GM19324 (cell line): Measurements from ENCODE around the gene USP54.

Experiments
- ATAC-seq: cut with Tn5 transposase; IDR thresholded peaks from one replicate; pipeline ENCODE4 v1.9.1; 2021; ENCODE audit warnings: mild to moderate bottlenecking, moderate library complexity; ENCODE audit not compliant: unreplicated experiment, low FRiP score

The USP54 gene

GRCh38 chr10:73534857-73535256 lies 56.3 kb downstream of the USP54 start:
- ATAC-seq, result no peak

- no peak for ATAC-seq
These were observed 61.9 kb downstream of the USP54 start for GRCh38 chr10:73529089-73529832.

GRCh38 chr10:73522263-73522662 lies 68.9 kb downstream of the USP54 start:
- ATAC-seq, result no peak

- no peak for ATAC-seq
These were observed 71.8 kb downstream of the USP54 start for GRCh38 chr10:73519336-73519735.

- no peak for ATAC-seq
These were observed 73.8 kb downstream of the USP54 start for GRCh38 chr10:73517166-73517888.

- ATAC-seq, result no peak
These were observed 78.9 kb downstream of the USP54 start for GRCh38 chr10:73512207-73512743.

GRCh38 chr10:73509695-73510094 lies 81.4 kb downstream of the USP54 start:
- ATAC-seq, result no peak

GRCh38 chr10:73506491-73506890 lies 84.7 kb downstream of the USP54 start:
- ATAC-seq, result no peak

- no peak for ATAC-seq
These were observed 85.1 kb downstream of the USP54 start for GRCh38 chr10:73506074-73506473.

GRCh38 chr10:73503037-73503436 lies 88.1 kb downstream of the USP54 start:
- no peak for ATAC-seq

- no peak for ATAC-seq
These were observed 89.5 kb downstream of the USP54 start for GRCh38 chr10:73501651-73502050.

- ATAC-seq, result no peak
These were observed 93.5 kb downstream of the USP54 start for GRCh38 chr10:73497623-73498022.

- peak; percentile 72 for ATAC-seq
These were observed 95.1 kb downstream of the USP54 start, which contains the start of gene PPP3CB for GRCh38 chr10:73495884-73496674. TSS of gene PPP3CB (minus strand) at chr10:73496024. CDS start at chr10:73495889, 135 bp downstream.

- ATAC-seq, result peak; percentile 97
These were observed 95.8 kb downstream of the USP54 start for GRCh38 chr10:73495226-73495883.

GRCh38 chr10:73494877-73495225 lies 96.3 kb downstream of the USP54 start:
- ATAC-seq, result no peak

- ATAC-seq, result no peak
These were observed 96.9 kb downstream of the USP54 start for GRCh38 chr10:73494213-73494612.

GRCh38 chr10:73493781-73494180 lies 97.4 kb downstream of the USP54 start:
- no peak for ATAC-seq

GRCh38 chr10:73486601-73487000 lies 104.5 kb downstream of the USP54 start:
- ATAC-seq, result no peak

- ATAC-seq, result no peak
These were observed 105.8 kb downstream of the USP54 start for GRCh38 chr10:73485320-73485719.

- ATAC-seq, result no peak
These were observed 111.0 kb downstream of the USP54 start for GRCh38 chr10:73480158-73480557.
